ENCODE data around the gene GPC2.
"Not testable (repeated sequence)": the region's sequence is repeated elsewhere in the genome, so short reads cannot be mapped to it uniquely, and the experiment has no call there.

The GPC2 gene

DNA sequence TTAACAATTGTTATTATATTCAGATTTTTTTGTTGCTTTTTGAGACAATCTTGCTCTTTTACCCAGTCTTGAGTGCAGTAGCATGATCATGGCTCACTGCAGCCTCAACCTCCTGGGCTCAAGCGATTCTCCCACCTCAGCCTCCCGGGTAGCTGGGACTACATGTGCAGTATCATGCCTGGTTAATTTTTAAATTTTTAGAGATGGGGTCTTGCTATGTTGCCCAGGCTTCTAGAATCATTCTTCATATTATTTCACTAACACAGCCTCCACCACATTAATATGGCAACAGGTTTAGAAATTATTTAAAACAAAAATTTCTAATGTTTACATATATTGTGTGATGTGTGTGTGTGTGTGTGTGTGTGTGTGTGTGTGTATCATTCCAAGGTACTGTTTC, 29.9 kb downstream of the GPC2 start:
- no peak for DNase-seq

DNA sequence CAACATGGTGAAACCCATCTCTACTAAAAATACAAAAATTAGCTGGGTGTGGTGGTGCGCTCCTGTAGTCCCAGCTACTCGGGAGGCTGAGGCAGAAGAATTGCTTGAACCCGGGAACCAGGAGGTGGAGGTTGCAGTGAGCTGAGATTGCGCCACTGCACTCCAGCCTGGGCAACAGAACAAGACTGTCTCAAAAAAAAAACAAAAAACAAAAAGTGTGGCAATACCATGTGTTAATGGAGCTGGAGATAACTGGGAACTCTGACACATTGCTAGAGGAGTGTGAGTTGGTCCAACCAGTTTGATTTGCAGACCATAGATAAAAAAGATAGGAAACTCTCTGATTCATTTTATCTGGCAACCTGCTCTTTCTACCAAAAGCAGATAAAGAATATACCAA, 30.8 kb downstream of the GPC2 start:
- DNase-seq, result not testable (repeated sequence)

DNA sequence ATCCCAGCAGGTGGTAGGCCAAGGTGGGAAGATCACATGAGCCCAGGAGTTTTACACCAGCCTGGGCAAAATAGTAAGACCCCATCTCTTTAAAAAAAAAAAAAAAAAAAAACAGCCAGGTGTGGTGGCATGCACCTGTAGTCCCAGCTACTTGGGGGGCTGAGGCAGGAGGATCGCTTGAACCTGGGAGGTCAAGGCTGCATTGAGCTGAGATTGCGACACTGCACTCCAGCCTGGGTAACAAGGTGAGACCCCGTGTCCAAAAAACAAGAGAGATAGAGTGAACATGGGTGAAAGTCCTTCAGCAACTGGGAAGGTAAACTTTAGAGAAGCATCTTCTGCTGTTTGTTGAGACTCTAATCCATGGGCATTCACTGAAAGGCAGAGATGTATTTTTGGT, 34.7 kb downstream of the GPC2 start:
- no peak for DNase-seq

GRCh38 chr7:100141555-100141949, 35.6 kb downstream of the GPC2 start:
- no peak for DNase-seq

- DNase-seq, result no peak
Observed at GRCh38 chr7:100137851-100138760, 39.1 kb downstream of the GPC2 start.

DNA sequence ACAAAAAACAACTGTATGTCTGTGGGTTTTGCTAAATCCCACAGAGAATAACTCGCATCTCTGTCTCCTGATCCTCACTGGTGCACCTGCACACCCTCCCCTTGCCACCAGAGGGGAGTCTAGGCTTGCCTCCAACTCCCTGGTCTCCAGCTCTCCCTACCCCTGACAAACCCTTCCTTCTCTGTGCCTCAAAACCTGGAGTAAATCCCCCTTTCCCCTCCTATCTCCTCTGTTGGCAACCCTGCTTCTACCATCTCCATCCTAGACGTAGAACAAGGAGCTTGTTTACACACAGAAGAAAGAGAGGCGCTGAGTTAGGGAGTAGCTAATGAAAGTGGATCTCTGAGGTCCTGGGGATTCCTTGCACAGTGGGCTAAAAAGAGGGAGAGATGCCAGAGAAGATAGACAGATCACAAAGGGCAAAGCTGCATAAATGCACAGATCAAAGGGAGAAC, 44.5 kb downstream of the GPC2 start:
- DNase-seq, result peak; percentile 62

- DNase-seq, result no peak
Observed at GRCh38 chr7:100132126-100132525, 45.1 kb downstream of the GPC2 start.

DNA sequence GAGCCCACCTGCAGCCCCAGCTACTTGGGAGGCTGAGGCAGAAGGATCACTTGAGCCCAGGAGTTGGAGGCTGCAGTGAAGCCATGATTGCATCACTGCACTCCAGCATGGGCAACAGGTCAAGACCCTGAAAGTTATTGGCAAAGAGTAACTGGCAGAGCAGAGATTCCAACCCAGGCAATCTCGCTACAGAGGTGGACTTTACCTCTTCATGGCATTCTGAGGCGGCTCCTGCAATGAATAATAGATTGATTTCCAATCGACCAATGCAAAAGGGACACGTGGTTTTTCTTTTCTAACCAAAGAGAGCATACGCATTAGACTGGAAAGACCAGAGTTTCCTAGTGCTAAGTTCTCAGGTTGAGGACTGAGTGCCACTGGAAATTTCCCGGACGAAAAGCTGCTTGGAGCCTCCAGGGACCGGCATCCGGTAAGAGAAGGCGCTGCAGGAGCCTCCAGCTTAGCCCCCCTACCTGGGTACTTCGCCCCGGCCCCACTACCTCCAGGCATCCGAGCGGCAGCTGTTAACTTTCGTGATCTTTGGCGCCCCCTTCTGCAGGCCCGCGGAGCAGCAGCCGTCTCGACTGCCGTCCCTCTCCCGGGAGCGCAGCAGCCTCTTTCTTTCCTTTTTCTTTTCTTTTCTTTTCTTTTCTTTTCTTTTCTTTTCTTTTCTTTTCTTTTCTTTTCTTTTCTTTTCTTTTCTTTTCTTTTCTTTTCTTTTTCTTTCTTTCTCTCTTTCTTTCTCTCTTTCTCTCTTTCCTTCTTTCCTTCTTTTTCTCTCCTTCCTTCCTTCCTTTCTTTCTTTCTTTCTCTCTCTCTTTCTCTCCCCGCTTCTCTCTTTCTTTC, 46.4 kb downstream of the GPC2 start:
- peak; percentile 49 for DNase-seq

- DNase-seq, result not testable (repeated sequence)
Observed at GRCh38 chr7:100130220-100130607, 47.0 kb downstream of the GPC2 start.

- no peak for DNase-seq
Observed at GRCh38 chr7:100128637-100128963, 48.6 kb downstream of the GPC2 start.

- DNase-seq, result peak; percentile 12
Observed at GRCh38 chr7:100127866-100128636, 49.1 kb downstream of the GPC2 start.

DNA sequence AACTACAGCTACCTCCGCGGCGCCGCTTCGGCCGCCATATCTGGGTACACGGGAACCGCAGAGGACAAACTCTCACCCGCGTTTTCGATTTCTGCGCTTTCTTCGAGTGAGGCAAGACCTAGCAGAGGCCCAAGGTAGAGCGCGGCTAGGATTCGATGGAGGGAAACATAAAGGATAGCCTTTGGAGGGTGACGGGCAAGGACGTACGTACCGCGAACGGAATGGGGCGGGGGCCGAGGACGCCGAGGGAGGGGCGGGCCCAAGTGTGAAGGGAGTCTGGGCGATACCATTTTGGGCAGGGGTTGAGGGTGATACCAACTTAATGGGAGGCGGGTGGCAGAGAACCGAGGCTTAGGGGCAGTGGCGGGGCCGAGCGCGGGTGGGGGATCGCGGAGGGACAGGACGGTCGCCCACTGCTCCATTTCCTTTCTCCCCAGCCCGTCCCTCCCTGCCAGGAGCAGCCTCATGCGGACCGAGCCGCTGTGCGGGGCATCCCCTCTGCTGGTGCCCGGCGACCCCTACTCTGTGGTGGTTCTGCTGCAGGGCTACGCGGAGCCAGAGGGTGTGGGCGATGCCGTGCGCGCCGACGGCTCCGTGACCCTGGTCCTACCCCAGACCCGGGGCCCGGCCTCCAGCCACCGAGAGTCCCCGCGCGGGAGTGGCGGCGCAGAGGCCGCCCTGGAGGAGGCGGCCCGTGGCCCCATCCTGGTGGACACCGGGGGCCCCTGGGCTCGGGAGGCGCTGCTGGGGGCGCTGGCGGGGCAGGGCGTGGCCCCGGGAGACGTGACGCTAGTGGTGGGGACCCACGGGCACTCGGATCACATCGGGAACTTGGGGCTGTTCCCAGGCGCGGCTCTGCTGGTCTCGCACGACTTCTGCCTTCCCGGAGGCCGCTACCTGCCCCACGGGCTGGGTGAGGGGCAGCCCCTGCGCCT, 50.0 kb downstream of the GPC2 start, which contains the start of gene MBLAC1:
Gene MBLAC1, plus strand, starts transcription at position 37 of the 935 bp plus-strand sequence. Its CDS starts 429 bp downstream, at position 466.
- peak; percentile 91 for DNase-seq

GRCh38 chr7:100126239-100126930, 50.8 kb downstream of the GPC2 start:
- no peak for DNase-seq

GRCh38 chr7:100124301-100125230, 52.6 kb downstream of the GPC2 start:
- DNase-seq, result no peak

- no peak for DNase-seq
Observed at GRCh38 chr7:100122568-100122967, 54.6 kb downstream of the GPC2 start.

- no peak for DNase-seq
Observed at GRCh38 chr7:100122067-100122466, 55.1 kb downstream of the GPC2 start.

GRCh38 chr7:100120733-100121036, 56.5 kb downstream of the GPC2 start:
- DNase-seq, result no peak

DNA sequence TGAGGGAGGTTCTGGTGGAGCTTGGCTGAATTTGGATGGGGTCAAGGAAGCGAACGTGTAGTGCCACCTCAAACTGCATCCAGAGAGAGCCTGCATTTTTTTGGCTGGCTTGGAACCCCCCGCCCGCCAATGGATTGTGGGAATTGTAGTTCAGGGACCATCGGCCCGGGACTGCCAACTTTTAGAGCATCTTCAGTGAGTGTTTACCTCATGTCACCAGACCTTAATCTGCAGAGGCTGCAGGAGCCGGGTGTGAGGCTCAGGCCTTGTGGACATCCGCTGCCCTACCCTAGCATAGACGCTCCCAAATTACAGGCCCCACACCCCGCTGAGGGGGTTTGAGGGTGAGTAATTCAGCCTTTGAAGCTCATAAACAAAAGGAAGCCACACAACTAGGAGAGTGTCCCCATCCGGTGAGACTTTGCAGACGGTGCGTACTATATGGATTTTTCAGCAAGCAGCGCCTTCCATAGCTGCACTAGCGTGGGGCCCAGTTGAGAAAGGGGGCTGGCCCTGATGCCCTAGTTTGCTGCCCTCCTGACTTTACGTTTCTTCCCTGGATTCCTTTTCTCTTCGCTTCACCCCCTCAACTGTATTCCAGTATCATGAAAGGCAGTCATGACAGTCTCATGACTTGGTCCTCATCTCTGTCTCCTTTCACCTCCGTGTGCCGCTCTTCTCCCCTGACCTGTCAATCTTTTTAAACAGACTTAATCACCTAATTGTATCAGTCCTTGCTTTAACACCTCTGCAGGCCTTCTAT, 57.0 kb downstream of the GPC2 start:
- DNase-seq, result peak; percentile 65

All from fibroblast of upper back skin (primary cell).